ENCODE data around the gene THAP12. TPM values are rescaled to one million over a fixed set of nuclear protein-coding genes. Genes with fewer than 3 reads are reported as not detected.

THAP12 gene
- total RNA-seq, 4 donors from 2014 or later, result 21.9 to 42.1 (median 26.0) TPM

DNA sequence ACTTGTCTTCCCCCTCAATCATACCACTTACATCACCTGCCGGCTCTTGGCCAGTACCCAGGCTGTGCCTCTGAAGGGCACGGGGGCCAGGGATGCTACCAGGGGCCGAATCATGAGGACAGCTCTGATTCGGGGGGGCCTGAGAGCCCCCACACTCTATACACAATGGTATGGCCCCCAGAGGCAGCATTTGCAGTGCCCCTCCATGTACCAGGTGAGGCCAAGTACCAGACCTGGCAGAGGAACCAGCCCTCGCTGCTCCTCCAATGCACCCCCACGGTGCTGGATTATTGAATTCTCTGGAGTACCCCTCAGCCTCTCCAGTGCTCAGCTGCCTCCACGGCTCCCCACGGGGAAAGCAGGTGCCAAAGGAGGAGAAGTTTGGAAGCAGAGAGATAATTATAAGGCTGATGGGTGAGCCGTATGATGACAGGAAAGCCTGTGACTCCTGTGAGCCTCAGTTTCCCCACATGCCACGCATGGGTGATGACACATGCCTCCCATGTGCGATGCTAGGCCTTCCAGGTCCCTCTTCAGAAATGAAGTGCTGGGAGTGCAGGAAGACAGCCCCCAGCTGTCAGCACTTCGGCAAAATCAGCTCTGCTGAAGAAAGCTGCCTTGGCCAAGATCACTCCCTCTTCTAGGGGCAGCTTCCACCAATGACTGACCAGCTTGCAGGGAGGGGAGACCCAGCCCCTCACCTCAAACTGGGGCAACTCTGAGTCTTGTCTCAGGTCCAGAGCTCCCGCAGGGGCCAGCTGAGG lies 69.9 kb downstream of the THAP12 start:
- H3K4me3 ChIP-seq, result no peak overlapping the region
- H3K9me3 ChIP-seq, result no peaks in the 10 kb centered on the region
- no peaks in the 10 kb centered on the region for H3K36me3 ChIP-seq
- H3K27ac ChIP-seq, result no peak overlapping the region
- H3K4me1 ChIP-seq, result no peaks in the 10 kb centered on the region
- DNase-seq, result no peak
- H3K27me3 ChIP-seq, result no peaks in the 10 kb centered on the region
- no peak for TF ChIP-seq POLR2A (IDR thresholded peaks at IDR 0.05)
- TF ChIP-seq, protein P1, sequence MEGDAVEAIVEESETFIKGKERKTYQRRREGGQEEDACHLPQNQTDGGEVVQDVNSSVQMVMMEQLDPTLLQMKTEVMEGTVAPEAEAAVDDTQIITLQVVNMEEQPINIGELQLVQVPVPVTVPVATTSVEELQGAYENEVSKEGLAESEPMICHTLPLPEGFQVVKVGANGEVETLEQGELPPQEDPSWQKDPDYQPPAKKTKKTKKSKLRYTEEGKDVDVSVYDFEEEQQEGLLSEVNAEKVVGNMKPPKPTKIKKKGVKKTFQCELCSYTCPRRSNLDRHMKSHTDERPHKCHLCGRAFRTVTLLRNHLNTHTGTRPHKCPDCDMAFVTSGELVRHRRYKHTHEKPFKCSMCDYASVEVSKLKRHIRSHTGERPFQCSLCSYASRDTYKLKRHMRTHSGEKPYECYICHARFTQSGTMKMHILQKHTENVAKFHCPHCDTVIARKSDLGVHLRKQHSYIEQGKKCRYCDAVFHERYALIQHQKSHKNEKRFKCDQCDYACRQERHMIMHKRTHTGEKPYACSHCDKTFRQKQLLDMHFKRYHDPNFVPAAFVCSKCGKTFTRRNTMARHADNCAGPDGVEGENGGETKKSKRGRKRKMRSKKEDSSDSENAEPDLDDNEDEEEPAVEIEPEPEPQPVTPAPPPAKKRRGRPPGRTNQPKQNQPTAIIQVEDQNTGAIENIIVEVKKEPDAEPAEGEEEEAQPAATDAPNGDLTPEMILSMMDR (IDR thresholded peaks at IDR 0.05), result no peak

DNA sequence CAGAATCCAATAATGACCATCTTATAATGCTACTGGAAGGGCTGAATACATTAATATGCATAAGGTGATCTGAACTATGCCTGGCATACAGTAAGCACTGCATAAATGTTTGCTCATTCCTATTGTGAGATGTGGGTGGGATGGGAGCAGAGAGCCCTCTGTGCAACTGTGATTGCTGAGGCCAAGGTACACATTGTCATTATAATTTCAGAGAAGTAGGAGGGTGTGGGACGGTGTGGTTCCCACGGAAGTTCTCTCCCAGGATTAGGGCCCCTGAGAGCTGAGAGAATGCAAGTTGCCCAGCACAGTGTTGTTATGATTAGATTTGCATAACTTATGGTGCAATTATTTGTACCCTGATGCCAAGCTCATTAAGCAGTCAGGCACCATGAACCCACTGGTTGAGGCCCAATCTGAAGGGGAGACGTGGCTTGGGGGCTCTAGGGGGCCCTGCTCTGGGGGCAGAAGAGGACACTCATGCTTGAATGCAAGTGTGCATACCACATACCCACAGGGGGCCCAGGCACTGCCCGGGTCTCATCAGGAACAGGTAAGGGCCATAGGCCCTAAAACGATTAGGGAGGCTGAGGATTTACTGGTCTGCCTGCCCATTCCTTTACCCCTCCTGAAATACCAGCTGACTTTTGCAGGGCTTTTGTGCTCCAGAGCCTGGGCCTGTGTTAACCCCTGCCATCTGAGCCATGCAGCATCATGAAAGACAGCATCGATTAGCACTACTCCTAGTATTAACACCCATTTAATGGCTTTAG lies 72.8 kb downstream of the THAP12 start:
- H3K9me3 ChIP-seq, result no peaks in the 10 kb centered on the region
- no peaks in the 10 kb centered on the region for H3K4me1 ChIP-seq
- TF ChIP-seq, protein P1 (IDR thresholded peaks at IDR 0.05), result no peak
- no peak for TF ChIP-seq POLR2A (IDR thresholded peaks at IDR 0.05)
- H3K27me3 ChIP-seq, result no peaks in the 10 kb centered on the region
- H3K36me3 ChIP-seq, result no peaks in the 10 kb centered on the region
- no peak overlapping the region for H3K4me3 ChIP-seq
- no peak overlapping the region for H3K27ac ChIP-seq
- no peak for DNase-seq

DNA sequence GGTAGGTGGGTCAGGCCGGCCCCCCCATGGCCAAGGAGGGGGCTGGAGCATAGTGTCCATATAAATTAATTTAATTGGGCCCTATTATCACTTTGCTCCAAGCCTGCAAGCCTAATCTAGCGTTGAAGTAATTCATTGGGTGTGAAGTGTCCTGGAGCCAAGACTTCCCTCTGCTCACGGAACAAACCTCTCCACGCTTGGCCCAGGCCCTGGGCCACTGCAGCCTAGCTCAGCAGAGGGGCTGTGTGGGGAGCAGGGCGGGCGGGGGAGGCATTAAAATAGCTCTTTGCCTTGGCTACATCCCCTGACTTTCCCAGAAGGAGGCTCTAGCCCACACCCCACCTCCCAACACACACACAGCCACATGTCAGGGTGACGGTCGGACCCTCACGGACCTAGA lies 73.5 kb downstream of the THAP12 start:
- no peaks in the 10 kb centered on the region for H3K36me3 ChIP-seq
- no peak overlapping the region for H3K4me3 ChIP-seq
- no peak overlapping the region for H3K27ac ChIP-seq
- DNase-seq, result no peak
- no peaks in the 10 kb centered on the region for H3K9me3 ChIP-seq
- no peaks in the 10 kb centered on the region for H3K27me3 ChIP-seq
- no peak for TF ChIP-seq POLR2A (IDR thresholded peaks at IDR 0.05)
- TF ChIP-seq, protein P1 (IDR thresholded peaks at IDR 0.05), result no peak
- no peaks in the 10 kb centered on the region for H3K4me1 ChIP-seq

DNA sequence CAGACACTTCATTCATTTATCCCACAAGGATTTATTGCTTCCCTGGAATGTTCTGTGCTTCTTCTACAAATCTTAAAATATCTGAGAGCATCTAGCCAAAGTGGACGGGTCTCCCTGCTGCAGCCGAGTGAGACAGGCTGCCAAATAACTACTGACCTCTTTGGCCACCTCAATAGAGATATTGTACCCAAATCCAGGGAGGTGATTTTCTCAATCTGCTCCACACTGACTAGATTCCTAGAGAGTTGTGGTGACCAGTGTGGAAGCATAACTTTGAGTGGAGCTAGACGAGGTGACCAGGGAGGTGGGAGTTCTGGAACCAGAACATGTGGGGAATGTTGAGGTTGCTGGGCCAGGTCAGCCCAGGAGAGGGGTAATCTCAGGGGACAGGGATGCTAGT lies 77.5 kb downstream of the THAP12 start:
- Histone ChIP-seq H3K4me3 (no peak overlapping the region), H3K27me3 (no peaks in the 10 kb centered on the region), H3K27ac (no peak overlapping the region), H3K4me1 (no peaks in the 10 kb centered on the region), H3K36me3 (no peaks in the 10 kb centered on the region), H3K9me3 (no peaks in the 10 kb centered on the region)
- TF ChIP-seq POLR2A (IDR thresholded peaks at IDR 0.05), result no peak
- TF ChIP-seq, protein P1 (IDR thresholded peaks at IDR 0.05), result no peak
- no peak for DNase-seq

DNA sequence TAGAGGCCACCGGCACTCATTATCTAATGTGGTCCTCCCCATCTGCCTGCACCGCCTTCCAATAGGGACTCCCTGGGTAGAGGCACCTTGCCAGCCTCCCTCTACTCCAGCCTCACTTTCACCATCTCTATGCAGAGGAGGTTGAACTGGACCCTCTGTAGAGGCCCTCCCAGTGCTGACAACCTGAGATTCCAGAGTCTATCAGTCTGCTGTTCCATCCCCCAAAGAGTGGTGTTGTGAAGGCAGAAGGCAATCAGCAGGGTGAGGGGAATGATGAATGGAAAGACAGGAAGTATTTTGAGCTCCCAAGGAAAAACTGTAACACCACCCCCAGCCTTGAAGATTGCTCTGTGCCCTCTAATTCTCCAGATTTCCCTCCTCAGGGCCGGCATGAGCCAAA lies 77.9 kb downstream of the THAP12 start:
- Histone ChIP-seq H3K27ac (no peak overlapping the region), H3K9me3 (no peaks in the 10 kb centered on the region), H3K4me3 (no peak overlapping the region), H3K4me1 (no peaks in the 10 kb centered on the region), H3K36me3 (no peaks in the 10 kb centered on the region), H3K27me3 (no peaks in the 10 kb centered on the region)
- TF ChIP-seq, protein P1 (IDR thresholded peaks at IDR 0.05), result no peak
- no peak for TF ChIP-seq POLR2A (IDR thresholded peaks at IDR 0.05)
- DNase-seq, result no peak

Small RNA genes lying within 50 kb of the gene (small RNA-seq; reads per million reads assigned to genes)
- gene RF00019, result 0 reads per million in 2 donors

Other genes starting within 250 kb of the THAP12 start
- 1 to 10 TPM; 6.6 to 7.5 (median 6.9) TPM for gene WNT11, start 174.6 kb downstream of the THAP12 start, total RNA-seq
- 10 to 100 TPM in 1 of 4 donors, 1 to 10 TPM in 2, under 1 TPM in 1; 0.88 to 23.9 (median 3.3) TPM for gene GVQW3, start 191 bp upstream of the THAP12 start, total RNA-seq
- 10 to 100 TPM; 27.6 to 36.5 (median 32.0) TPM for gene EMSY, start 63.9 kb upstream of the THAP12 start, total RNA-seq

Data from Peyer's patch (tissue), 4 donors.